ENCODE results near the gene NOLC1. TPM values are rescaled to one million over a fixed set of nuclear protein-coding genes. Genes with fewer than 3 reads are reported as not detected.
A peak's percentile ranks its signal among the peaks of the same experiment; 100 is the strongest.

Gene NOLC1
- total RNA-seq, 1 experiment from 2014 or later = 168 TPM

GRCh38 chr10:102141583-102142107 is 10.5 kb upstream of the NOLC1 start:
- H3K27me3 Mint-ChIP-seq (ENCODE audit: insufficient read depth, unreplicated experiment) = no peaks in the 10 kb centered on the region
- peaks cover 11% of the 10 kb centered on the region for H3K4me1 Mint-ChIP-seq (ENCODE audit: insufficient read depth, unreplicated experiment)
- BruUV-seq (replicated peaks) = no TSS peak
- no peak overlapping the region for H3K27ac Mint-ChIP-seq (ENCODE audit: low read depth, unreplicated experiment)
- H3K9me3 Mint-ChIP-seq (ENCODE audit: unreplicated experiment) = no peaks in the 10 kb centered on the region
- no peak for DNase-seq (ENCODE audit: unreplicated experiment)
- H3K36me3 Mint-ChIP-seq (ENCODE audit: insufficient read depth, unreplicated experiment) = peaks cover 75% of the 10 kb centered on the region
- ChIA-PET POLR2A (interaction anchor here (0.7 to 1.0 kb wide), 2 partner anchors 11 to 282 kb away, joined by 3 read pairs; partner anchors contain the start of gene NOLC1), CTCF (interaction anchor here (0.6 kb wide), 1 partner anchor 263 kb away, joined by 3 read pairs; no protein-coding TSS in a partner anchor)
- intact Hi-C loops (cut with micrococcal nuclease) = no loop called here
- no peak overlapping the region for H3K4me3 Mint-ChIP-seq (ENCODE audit: unreplicated experiment)
- no peak for TF ChIP-seq CTCF (IDR thresholded peaks at IDR 0.05; ENCODE audit: unreplicated experiment)

GRCh38 chr10:102146971-102147428 is 5.2 kb upstream of the NOLC1 start:
- Mint-ChIP-seq H3K9me3 (ENCODE audit: unreplicated experiment) (no peaks in the 10 kb centered on the region), H3K4me3 (ENCODE audit: unreplicated experiment) (no peak overlapping the region), H3K4me1 (ENCODE audit: insufficient read depth, unreplicated experiment) (peaks cover 9% of the 10 kb centered on the region), H3K27me3 (ENCODE audit: insufficient read depth, unreplicated experiment) (no peaks in the 10 kb centered on the region), H3K36me3 (ENCODE audit: insufficient read depth, unreplicated experiment) (peaks cover 82% of the 10 kb centered on the region), H3K27ac (ENCODE audit: low read depth, unreplicated experiment) (no peak overlapping the region)
- ChIA-PET CTCF (interaction anchor here (1.6 kb wide), 1 partner anchor 15 kb away, joined by 5 read pairs; no protein-coding TSS in a partner anchor), POLR2A (interaction anchor here (1.4 kb wide), 1 partner anchor 11 kb away, joined by 5 read pairs; no protein-coding TSS in a partner anchor)
- DNase-seq (ENCODE audit: unreplicated experiment) = no peak
- no TSS peak for BruUV-seq (replicated peaks)
- no peak for TF ChIP-seq CTCF (IDR thresholded peaks at IDR 0.05; ENCODE audit: unreplicated experiment)
- intact Hi-C loops (cut with micrococcal nuclease) = no loop called here

- no peaks in the 10 kb centered on the region for H3K9me3 Mint-ChIP-seq (ENCODE audit: unreplicated experiment)
- CTCF ChIA-PET = interaction anchor here (1.6 kb wide), 1 partner anchor 16 kb away, joined by 5 read pairs; no protein-coding TSS in a partner anchor
Measured at GRCh38 chr10:102147561-102147960, 4.6 kb upstream of the NOLC1 start.

GRCh38 chr10:102148275-102148674 is 3.9 kb upstream of the NOLC1 start:
- CTCF ChIA-PET = no interaction called here
- H3K27ac Mint-ChIP-seq (ENCODE audit: low read depth, unreplicated experiment) = peak overlapping the region; percentile 14
- H3K4me3 Mint-ChIP-seq (ENCODE audit: unreplicated experiment) = no peak overlapping the region
- POLR2A ChIA-PET = interaction anchor here (1.0 to 1.7 kb wide), 2 partner anchors 11 to 16 kb away, joined by 3 to 9 read pairs; partner anchors contain the start of gene PPRC1
- TF ChIP-seq CTCF (IDR thresholded peaks at IDR 0.05; ENCODE audit: unreplicated experiment) = no peak
- H3K4me1 Mint-ChIP-seq (ENCODE audit: insufficient read depth, unreplicated experiment) = peaks cover 12% of the 10 kb centered on the region
- no peaks in the 10 kb centered on the region for H3K27me3 Mint-ChIP-seq (ENCODE audit: insufficient read depth, unreplicated experiment)
- DNase-seq (ENCODE audit: unreplicated experiment) = no peak
- no peaks in the 10 kb centered on the region for H3K9me3 Mint-ChIP-seq (ENCODE audit: unreplicated experiment)
- intact Hi-C loops (cut with micrococcal nuclease) = no loop called here
- peaks cover 71% of the 10 kb centered on the region for H3K36me3 Mint-ChIP-seq (ENCODE audit: insufficient read depth, unreplicated experiment)
- no TSS peak for BruUV-seq (replicated peaks)

More at GRCh38 chr10:102147561-102147960, 4.6 kb upstream of the NOLC1 start:
- BruUV-seq (replicated peaks) = no TSS peak
- Mint-ChIP-seq H3K27me3 (ENCODE audit: insufficient read depth, unreplicated experiment) (no peaks in the 10 kb centered on the region), H3K4me1 (ENCODE audit: insufficient read depth, unreplicated experiment) (peaks cover 9% of the 10 kb centered on the region), H3K36me3 (ENCODE audit: insufficient read depth, unreplicated experiment) (peaks cover 76% of the 10 kb centered on the region), H3K27ac (ENCODE audit: low read depth, unreplicated experiment) (no peak overlapping the region), H3K4me3 (ENCODE audit: unreplicated experiment) (no peak overlapping the region)
- intact Hi-C loops (cut with micrococcal nuclease) = no loop called here
- TF ChIP-seq CTCF (IDR thresholded peaks at IDR 0.05; ENCODE audit: unreplicated experiment) = no peak
- POLR2A ChIA-PET = interaction anchor here (1.7 kb wide), 1 partner anchor 15 kb away, joined by 9 read pairs; the partner anchor contains the start of gene PPRC1
- DNase-seq (ENCODE audit: unreplicated experiment) = no peak

Measured in MCF 10A (cell line).